GM12872 (cell line): ENCODE data around the gene KLHDC8B.

ENCODE experiments used
- CTCF ChIP-seq: IDR thresholded peaks from 3 replicates; pipeline ENCODE4 v1.5.1; 2011; ENCODE audit warnings: low read depth, mild to moderate bottlenecking, low read length, moderate library complexity; ENCODE audit not compliant: insufficient read depth

Gene KLHDC8B

GRCh38 chr3:49131040-49131439 is 40.4 kb upstream of the KLHDC8B start:
- no peak for TF ChIP-seq CTCF

GRCh38 chr3:49131576-49131975 is 39.8 kb upstream of the KLHDC8B start:
- TF ChIP-seq CTCF = no peak

- TF ChIP-seq CTCF = no peak
These were observed 39.3 kb upstream of the KLHDC8B start for GRCh38 chr3:49132073-49132436.

GRCh38 chr3:49132437-49133225 is 38.8 kb upstream of the KLHDC8B start, which contains the start of gene LAMB2:
Gene LAMB2 (minus strand): TSS chr3:49133050. CDS start chr3:49132867, 183 bp downstream.
- TF ChIP-seq CTCF = no peak

- no peak for TF ChIP-seq CTCF
These were observed 38.0 kb upstream of the KLHDC8B start for GRCh38 chr3:49133226-49133951.

- 0 out of 3 replicates have a peak, but pooled peaks have one; percentile 5 for TF ChIP-seq CTCF
These were observed 36.7 kb upstream of the KLHDC8B start for GRCh38 chr3:49134471-49135265.

- TF ChIP-seq CTCF = no peak
These were observed 35.9 kb upstream of the KLHDC8B start for GRCh38 chr3:49135499-49135898.
